Transverse colon (tissue), 4 donors: Measurements from ENCODE around the gene ROPN1B. TPM values are rescaled to one million over a fixed set of nuclear protein-coding genes. Genes with fewer than 3 reads are reported as not detected.

Experiments used
- DNase-seq: peaks from one replicate; pipeline ENCODE4 v3.0.0-alpha.2; 2019
- H3K27ac ChIP-seq, 4 donors: fragments of 200-600 bp; sonication (generic); 2 replicates each; pipeline ENCODE4 v1.5.1; 2016 to 2018; ENCODE audit warnings: inconsistent platforms in 4 of 4
- H3K27me3 ChIP-seq: fragments of 200-600 bp; sonication (generic); 2 replicates; pipeline ENCODE4 v1.5.1; 2017; ENCODE audit warnings: inconsistent platforms
- H3K36me3 ChIP-seq, 4 donors: fragments of 200-600 bp; sonication (generic); 2 replicates each; pipeline ENCODE4 v1.5.1; 2017 to 2019; ENCODE audit warnings: inconsistent platforms in 4 of 4
- H3K4me1 ChIP-seq, 4 donors: fragments of 200-600 bp; sonication (generic); 2 replicates each; pipeline ENCODE4 v1.5.1; 2017 to 2020; ENCODE audit warnings: inconsistent platforms in 4 of 4
- H3K4me3 ChIP-seq, 4 donors: fragments of 200-600 bp; sonication (generic); 1 replicate in 1 of 4; 2 replicates in 3 of 4; pipeline versions ENCODE4 v1.5.1 to v1.6.1; 2017 to 2019; ENCODE audit warnings: inconsistent platforms in 4 of 4
- H3K9me3 ChIP-seq, 2 donors: fragments of 200-600 bp; sonication (generic); 2 replicates each; pipeline ENCODE4 v1.5.1; 2017 to 2019; ENCODE audit warnings: inconsistent platforms in 2 of 2
- EP300 ChIP-seq: sonication (generic); formaldehyde crosslinking; IDR thresholded peaks from one replicate; pipeline ENCODE4 v1.6.1; 2017; ENCODE audit warnings: antibody characterized with exemption, low read depth
- POLR2A ChIP-seq: fragments of 450-650 bp; IDR thresholded peaks from one replicate; pipeline ENCODE4 v1.6.1; 2016; ENCODE audit warnings: antibody characterized with exemption, mild to moderate bottlenecking, moderate library complexity
- POLR2AphosphoS5 ChIP-seq, 3 donors: sonication (generic); formaldehyde crosslinking; IDR thresholded peaks; one replicate each; pipeline ENCODE4 v1.6.1; 2016; ENCODE audit warnings: antibody characterized with exemption in 3 of 3
- WGBS, 2 donors: methylation state at CpG; one replicate each; pipeline ENCODE4 v1.1.5; 2018; ENCODE audit warnings: low coverage in 1 of 2; 5-methylcytosine and 5-hydroxymethylcytosine counted together
- in situ Hi-C, 4 donors: fragments of 200-750 bp; cut with MboI; loops; one replicate each; pipeline versions ENCODE4 v1.15.0 to v1.15.1; 2017; ENCODE audit warnings: low sequenced_read_pairs in 3 of 4, low pct_ligation_motif_present in 1 of 4, low pct_unique_long_range_greater_than_20kb in 1 of 4
- intact Hi-C: fragments of 100-400 bp; cut with DNase I; formaldehyde crosslinking; loops from one replicate; pipeline ENCODE4 v1.15.1; 2023; ENCODE audit warnings: low total_unique reads
- total RNA-seq, 4 donors: library from RNA; depleted of rRNA; stranded (reverse); fragments of >200 nt; gene quantifications; one replicate each; pipeline ENCODE4 v1.1.0, GENCODE V29; 2016
- TF ChIP-seq, protein P1 (sequence below), 5 experiments: fragments of 200-600 bp in 3 of 5; fragments of 450-650 bp in 2 of 5; sonication (generic) in 3 of 5; IDR thresholded peaks; 1 replicate in 2 of 5; 2 replicates in 3 of 5; pipeline ENCODE4 v1.5.1; 2016 to 2017; ENCODE audit warnings: antibody characterized with exemption in 5 of 5, inconsistent platforms in 3 of 5, mild to moderate bottlenecking in 2 of 5, moderate library complexity in 1 of 5

Gene ROPN1B
- total RNA-seq, 4 donors from 2014 or later: not detected

GRCh38 chr3:126004217-126004616, 35.2 kb downstream of the ROPN1B start:
- in situ Hi-C loops (no loop called here), intact Hi-C loops (no loop called here)
- no peaks in the 10 kb centered on the region for H3K4me1 ChIP-seq

DNA sequence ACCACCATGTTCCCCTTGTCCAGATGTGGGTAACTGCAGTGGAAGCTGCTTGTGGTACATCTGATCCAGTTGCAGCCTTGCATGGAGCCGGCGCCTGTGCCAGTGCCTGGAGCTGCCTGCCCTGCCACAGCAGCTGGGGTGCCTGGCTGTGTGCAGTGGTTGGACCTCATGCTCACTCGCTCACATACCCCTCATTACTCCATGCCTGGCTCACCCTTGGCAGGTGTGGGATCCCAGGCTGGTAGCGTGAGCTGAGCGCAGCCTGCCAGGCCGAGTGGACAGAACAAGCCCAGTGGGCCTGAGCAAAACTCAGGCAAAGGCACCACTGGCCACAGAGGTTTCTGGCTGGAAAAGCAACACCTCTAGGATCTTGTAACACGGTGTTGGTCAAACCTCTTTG, 35.7 kb downstream of the ROPN1B start:
- intact Hi-C loops (no loop called here), in situ Hi-C loops (no loop called here)
- TF ChIP-seq, protein P1, sequence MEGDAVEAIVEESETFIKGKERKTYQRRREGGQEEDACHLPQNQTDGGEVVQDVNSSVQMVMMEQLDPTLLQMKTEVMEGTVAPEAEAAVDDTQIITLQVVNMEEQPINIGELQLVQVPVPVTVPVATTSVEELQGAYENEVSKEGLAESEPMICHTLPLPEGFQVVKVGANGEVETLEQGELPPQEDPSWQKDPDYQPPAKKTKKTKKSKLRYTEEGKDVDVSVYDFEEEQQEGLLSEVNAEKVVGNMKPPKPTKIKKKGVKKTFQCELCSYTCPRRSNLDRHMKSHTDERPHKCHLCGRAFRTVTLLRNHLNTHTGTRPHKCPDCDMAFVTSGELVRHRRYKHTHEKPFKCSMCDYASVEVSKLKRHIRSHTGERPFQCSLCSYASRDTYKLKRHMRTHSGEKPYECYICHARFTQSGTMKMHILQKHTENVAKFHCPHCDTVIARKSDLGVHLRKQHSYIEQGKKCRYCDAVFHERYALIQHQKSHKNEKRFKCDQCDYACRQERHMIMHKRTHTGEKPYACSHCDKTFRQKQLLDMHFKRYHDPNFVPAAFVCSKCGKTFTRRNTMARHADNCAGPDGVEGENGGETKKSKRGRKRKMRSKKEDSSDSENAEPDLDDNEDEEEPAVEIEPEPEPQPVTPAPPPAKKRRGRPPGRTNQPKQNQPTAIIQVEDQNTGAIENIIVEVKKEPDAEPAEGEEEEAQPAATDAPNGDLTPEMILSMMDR (IDR thresholded peaks at IDR 0.05): no peak
- TF ChIP-seq POLR2AphosphoS5 (IDR thresholded peaks at IDR 0.05) (no peak), POLR2A (no peak), EP300 (no peak)
- WGBS, 2 donors: 98 to 100% methylated on average over 1 to 7 of the region's 7 CpGs
- DNase-seq: no peak
- Histone ChIP-seq H3K27me3 (no peaks in the 10 kb centered on the region), H3K9me3 (peaks cover 0 to 3% of the 10 kb centered on the region in 2 donors), H3K36me3 (no peaks in the 10 kb centered on the region), H3K4me1 (no peaks in the 10 kb centered on the region), H3K4me3 (no peak overlapping the region), H3K27ac (no peak overlapping the region)

More at GRCh38 chr3:126004217-126004616, 35.2 kb downstream of the ROPN1B start:
- H3K4me3 ChIP-seq: no peak overlapping the region
- no peaks in the 10 kb centered on the region for H3K27me3 ChIP-seq
- no peak for TF ChIP-seq POLR2AphosphoS5 (IDR thresholded peaks at IDR 0.05)
- no peak for TF ChIP-seq EP300
- TF ChIP-seq, protein P1 (IDR thresholded peaks at IDR 0.05): no peak
- TF ChIP-seq POLR2A: no peak
- H3K27ac ChIP-seq: no peak overlapping the region
- H3K9me3 ChIP-seq: peaks cover 0 to 8% of the 10 kb centered on the region in 2 donors
- no peaks in the 10 kb centered on the region for H3K36me3 ChIP-seq
- DNase-seq: no peak
- 80 to 91% methylated on average over 1 to 6 of the region's 6 CpGs for WGBS, 2 donors

DNA sequence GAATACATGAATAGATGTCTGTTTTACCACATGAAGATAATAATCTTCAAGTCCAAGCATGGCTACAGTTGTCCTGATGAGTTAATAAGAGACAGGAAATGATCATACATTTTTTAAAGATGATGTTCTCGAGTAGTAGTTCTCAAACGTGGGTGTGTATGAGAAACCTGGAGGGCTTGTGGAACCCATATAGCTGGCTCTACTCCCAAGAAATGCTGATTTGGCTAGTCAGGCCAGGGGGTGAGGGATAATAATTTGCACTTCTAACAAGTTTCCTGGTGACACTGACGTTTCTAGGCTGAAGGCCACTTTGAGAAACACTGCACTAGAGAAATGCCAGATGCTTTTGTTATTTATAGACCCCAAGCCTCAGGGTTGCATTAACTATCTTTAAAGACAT, 37.0 kb downstream of the ROPN1B start:
- intact Hi-C loops: no loop called here
- in situ Hi-C loops: no loop called here
- 50 to 73% methylated on average over 3 of the region's 3 CpGs for WGBS, 2 donors
- TF ChIP-seq POLR2A (no peak), EP300 (no peak), POLR2AphosphoS5 (IDR thresholded peaks at IDR 0.05) (no peak)
- TF ChIP-seq, protein P1 (IDR thresholded peaks at IDR 0.05): no peak
- no peaks in the 10 kb centered on the region for H3K9me3 ChIP-seq
- no peaks in the 10 kb centered on the region for H3K4me1 ChIP-seq
- no peaks in the 10 kb centered on the region for H3K27me3 ChIP-seq
- no peaks in the 10 kb centered on the region for H3K36me3 ChIP-seq
- H3K27ac ChIP-seq: no peak overlapping the region
- no peak overlapping the region for H3K4me3 ChIP-seq
- DNase-seq: no peak

GRCh38 chr3:126008219-126008618, 39.2 kb downstream of the ROPN1B start:
- Histone ChIP-seq H3K36me3 (no peaks in the 10 kb centered on the region), H3K4me1 (no peaks in the 10 kb centered on the region), H3K27me3 (no peaks in the 10 kb centered on the region), H3K9me3 (no peaks in the 10 kb centered on the region), H3K4me3 (no peak overlapping the region), H3K27ac (no peak overlapping the region)
- no peak for DNase-seq
- WGBS, 2 donors: 95 to 100% methylated on average over 1 to 3 of the region's 3 CpGs
- intact Hi-C loops (no loop called here), in situ Hi-C loops (no loop called here)
- no peak for TF ChIP-seq POLR2AphosphoS5 (IDR thresholded peaks at IDR 0.05)
- TF ChIP-seq EP300: no peak
- TF ChIP-seq POLR2A: no peak

- H3K27me3 ChIP-seq: no peaks in the 10 kb centered on the region
- no peak overlapping the region for H3K27ac ChIP-seq
- H3K36me3 ChIP-seq: no peaks in the 10 kb centered on the region
- H3K9me3 ChIP-seq: no peaks in the 10 kb centered on the region
- intact Hi-C loops: no loop called here
- TF ChIP-seq POLR2A (no peak), EP300 (no peak), POLR2AphosphoS5 (IDR thresholded peaks at IDR 0.05) (no peak)
- TF ChIP-seq, protein P1 (IDR thresholded peaks at IDR 0.05): no peak
- no peaks in the 10 kb centered on the region for H3K4me1 ChIP-seq
- WGBS, 2 donors: 80 to 89% methylated on average over 1 to 3 of the region's 3 CpGs
- no peak overlapping the region for H3K4me3 ChIP-seq
- DNase-seq: no peak
- in situ Hi-C loops: no loop called here
Observed at GRCh38 chr3:126009181-126009580, 40.2 kb downstream of the ROPN1B start.
